Measurements from ENCODE around the gene WDPCP.

- TF ChIP-seq, protein P1, sequence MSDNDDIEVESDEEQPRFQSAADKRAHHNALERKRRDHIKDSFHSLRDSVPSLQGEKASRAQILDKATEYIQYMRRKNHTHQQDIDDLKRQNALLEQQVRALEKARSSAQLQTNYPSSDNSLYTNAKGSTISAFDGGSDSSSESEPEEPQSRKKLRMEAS (IDR thresholded peaks at IDR 0.05; ENCODE audit: low read depth, low read length): no peak
- TF ChIP-seq, protein P2, sequence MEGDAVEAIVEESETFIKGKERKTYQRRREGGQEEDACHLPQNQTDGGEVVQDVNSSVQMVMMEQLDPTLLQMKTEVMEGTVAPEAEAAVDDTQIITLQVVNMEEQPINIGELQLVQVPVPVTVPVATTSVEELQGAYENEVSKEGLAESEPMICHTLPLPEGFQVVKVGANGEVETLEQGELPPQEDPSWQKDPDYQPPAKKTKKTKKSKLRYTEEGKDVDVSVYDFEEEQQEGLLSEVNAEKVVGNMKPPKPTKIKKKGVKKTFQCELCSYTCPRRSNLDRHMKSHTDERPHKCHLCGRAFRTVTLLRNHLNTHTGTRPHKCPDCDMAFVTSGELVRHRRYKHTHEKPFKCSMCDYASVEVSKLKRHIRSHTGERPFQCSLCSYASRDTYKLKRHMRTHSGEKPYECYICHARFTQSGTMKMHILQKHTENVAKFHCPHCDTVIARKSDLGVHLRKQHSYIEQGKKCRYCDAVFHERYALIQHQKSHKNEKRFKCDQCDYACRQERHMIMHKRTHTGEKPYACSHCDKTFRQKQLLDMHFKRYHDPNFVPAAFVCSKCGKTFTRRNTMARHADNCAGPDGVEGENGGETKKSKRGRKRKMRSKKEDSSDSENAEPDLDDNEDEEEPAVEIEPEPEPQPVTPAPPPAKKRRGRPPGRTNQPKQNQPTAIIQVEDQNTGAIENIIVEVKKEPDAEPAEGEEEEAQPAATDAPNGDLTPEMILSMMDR (IDR thresholded peaks at IDR 0.05; ENCODE audit: low read depth, low read length): peak; percentile 54
Measured at GRCh38 chr2:63078852-63079606, 509.2 kb downstream of the WDPCP start.

Measured in NB4 (cell line).